Measurements from ENCODE around the gene UMODL1.

DNA sequence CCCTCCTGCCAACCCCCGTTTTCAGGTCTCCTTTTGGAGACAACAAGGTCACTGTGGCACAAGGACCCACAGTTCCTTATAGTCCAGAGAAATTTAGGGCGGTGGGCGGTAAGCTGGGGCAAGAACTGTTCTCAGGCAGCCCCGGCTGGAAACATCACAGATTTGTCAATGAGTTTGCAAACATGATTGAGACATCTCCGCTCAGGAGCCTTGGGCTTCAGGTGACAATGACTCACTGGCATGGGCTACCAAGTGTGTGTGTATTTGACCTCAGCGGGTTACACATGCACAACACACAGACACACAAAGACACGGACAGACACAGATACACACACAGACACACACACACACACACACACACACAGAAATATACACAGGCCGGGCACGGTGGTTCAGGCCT lies 89.6 kb downstream of the UMODL1 start:
- TF ChIP-seq, protein P1, sequence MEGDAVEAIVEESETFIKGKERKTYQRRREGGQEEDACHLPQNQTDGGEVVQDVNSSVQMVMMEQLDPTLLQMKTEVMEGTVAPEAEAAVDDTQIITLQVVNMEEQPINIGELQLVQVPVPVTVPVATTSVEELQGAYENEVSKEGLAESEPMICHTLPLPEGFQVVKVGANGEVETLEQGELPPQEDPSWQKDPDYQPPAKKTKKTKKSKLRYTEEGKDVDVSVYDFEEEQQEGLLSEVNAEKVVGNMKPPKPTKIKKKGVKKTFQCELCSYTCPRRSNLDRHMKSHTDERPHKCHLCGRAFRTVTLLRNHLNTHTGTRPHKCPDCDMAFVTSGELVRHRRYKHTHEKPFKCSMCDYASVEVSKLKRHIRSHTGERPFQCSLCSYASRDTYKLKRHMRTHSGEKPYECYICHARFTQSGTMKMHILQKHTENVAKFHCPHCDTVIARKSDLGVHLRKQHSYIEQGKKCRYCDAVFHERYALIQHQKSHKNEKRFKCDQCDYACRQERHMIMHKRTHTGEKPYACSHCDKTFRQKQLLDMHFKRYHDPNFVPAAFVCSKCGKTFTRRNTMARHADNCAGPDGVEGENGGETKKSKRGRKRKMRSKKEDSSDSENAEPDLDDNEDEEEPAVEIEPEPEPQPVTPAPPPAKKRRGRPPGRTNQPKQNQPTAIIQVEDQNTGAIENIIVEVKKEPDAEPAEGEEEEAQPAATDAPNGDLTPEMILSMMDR (IDR thresholded peaks at IDR 0.05), result no peak
- TF ChIP-seq POLR2A (IDR thresholded peaks at IDR 0.05), result no peak
